CD14-positive monocyte (primary cell): Measurements from ENCODE around the gene SUPT5H. TPM values are rescaled to one million over a fixed set of nuclear protein-coding genes. Genes with fewer than 3 reads are reported as not detected.

Experiments used
- DNase-seq, 3 donors: peaks; one replicate each; pipeline ENCODE4 v3.0.0-alpha.2; 2011 to 2022
- H2AFZ ChIP-seq: 2 replicates; pipeline ENCODE4 v1.6.0; 2012; ENCODE audit warnings: mild to moderate bottlenecking, low read depth, low read length, inconsistent platforms; ENCODE audit not compliant: insufficient read depth, poor library complexity, severe bottlenecking
- H3K27ac ChIP-seq, 2 donors: 1 replicate in 1 of 2; 2 replicates in 1 of 2; pipeline ENCODE4 v1.5.1; 2012 to 2013; ENCODE audit warnings: low read length in 2 of 2, control low read depth in 1 of 2, inconsistent platforms in 1 of 2, low read depth in 1 of 2, mild to moderate bottlenecking in 1 of 2
- H3K27me3 ChIP-seq, 2 donors: one replicate each; pipeline versions ENCODE4 v1.6.0 to v1.6.1; 2011 to 2013; ENCODE audit warnings: low read length in 2 of 2; ENCODE audit not compliant: control insufficient read depth in 2 of 2, insufficient read depth in 2 of 2
- H3K36me3 ChIP-seq, 2 donors: replicated peaks in 1 of 2; 1 replicate in 1 of 2; 2 replicates in 1 of 2; pipeline versions ENCODE4 v1.5.1 to v1.6.1; 2012 to 2013; ENCODE audit warnings: low read length in 2 of 2, control low read depth in 1 of 2, inconsistent platforms in 1 of 2, mild to moderate bottlenecking in 1 of 2; ENCODE audit not compliant: insufficient read depth in 2 of 2, control insufficient read depth in 1 of 2
- H3K4me1 ChIP-seq, 2 donors: 1 replicate in 1 of 2; 2 replicates in 1 of 2; pipeline versions ENCODE4 v1.5.1 to v1.6.1; 2012 to 2013; ENCODE audit warnings: low read length in 2 of 2, control low read depth in 1 of 2, inconsistent platforms in 1 of 2, mild to moderate bottlenecking in 1 of 2, moderate library complexity in 1 of 2; ENCODE audit not compliant: insufficient read depth in 2 of 2, control insufficient read depth in 1 of 2
- H3K4me2 ChIP-seq: replicated peaks from 2 replicates; pipeline ENCODE3; 2012; ENCODE audit warnings: low read length, moderate library complexity, mild to moderate bottlenecking; ENCODE audit not compliant: poor library complexity, severe bottlenecking; ENCODE audit errors: extremely low read depth
- H3K4me3 ChIP-seq, 3 experiments: fragments of 200-600 bp in 1 of 3; sonication (generic) in 1 of 3; replicated peaks in 1 of 3; 1 replicate in 2 of 3; 2 replicates in 1 of 3; pipeline ENCODE4 v1.5.1; 2011 to 2013; ENCODE audit warnings: low read length in 3 of 3, mild to moderate bottlenecking in 3 of 3, control low read depth in 2 of 3, low read depth in 2 of 3, inconsistent platforms in 1 of 3, moderate library complexity in 1 of 3
- H3K79me2 ChIP-seq: 2 replicates; pipeline ENCODE4 v1.6.0; 2012; ENCODE audit warnings: mild to moderate bottlenecking, control low read depth, inconsistent platforms, low read length, moderate library complexity; ENCODE audit not compliant: insufficient read depth
- H3K9ac ChIP-seq: 2 replicates; pipeline ENCODE4 v1.6.0; 2017; ENCODE audit warnings: low read length, mild to moderate bottlenecking; ENCODE audit not compliant: insufficient read depth, poor library complexity, severe bottlenecking
- H3K9me3 ChIP-seq, 2 donors: replicated peaks in 1 of 2; 1 replicate in 1 of 2; 2 replicates in 1 of 2; pipeline versions ENCODE4 v1.5.1 to v1.6.1; 2012 to 2013; ENCODE audit warnings: low read length in 2 of 2, control low read depth in 1 of 2; ENCODE audit not compliant: control insufficient read depth in 1 of 2, insufficient read depth in 1 of 2
- H4K20me1 ChIP-seq: 2 replicates; pipeline ENCODE4 v1.6.0; 2012; ENCODE audit warnings: mild to moderate bottlenecking, low read length, control low read depth, moderate library complexity; ENCODE audit not compliant: insufficient read depth
- H3K27ac Mint-ChIP-seq, 7 donors: one replicate each; pipeline ENCODE4 v1.8.0; 2020; ENCODE audit warnings: mild to moderate bottlenecking in 7 of 7, mixed read lengths in 7 of 7, moderate library complexity in 6 of 7, inconsistent platforms in 2 of 7
- H3K27me3 Mint-ChIP-seq, 3 donors: one replicate each; pipeline ENCODE4 v1.8.0; 2021 to 2022; ENCODE audit warnings: low read depth in 3 of 3, mild to moderate bottlenecking in 3 of 3, mixed read lengths in 3 of 3, moderate library complexity in 3 of 3, inconsistent platforms in 1 of 3
- H3K36me3 Mint-ChIP-seq, 2 donors: one replicate each; pipeline ENCODE4 v1.8.0; 2020; ENCODE audit warnings: mixed read lengths in 2 of 2, inconsistent platforms in 1 of 2, mild to moderate bottlenecking in 1 of 2
- H3K4me1 Mint-ChIP-seq: one replicate; pipeline ENCODE4 v1.8.0; 2020; ENCODE audit warnings: mild to moderate bottlenecking, mixed read lengths
- H3K4me3 Mint-ChIP-seq, 2 donors: one replicate each; pipeline ENCODE4 v1.8.0; 2020; ENCODE audit warnings: mild to moderate bottlenecking in 2 of 2, mixed read lengths in 2 of 2, moderate library complexity in 1 of 2
- H3K9me3 Mint-ChIP-seq, 7 donors: one replicate each; pipeline ENCODE4 v1.8.0; 2020 to 2022; ENCODE audit warnings: mixed read lengths in 7 of 7, mild to moderate bottlenecking in 6 of 7, moderate library complexity in 6 of 7, inconsistent platforms in 2 of 7
- WGBS: methylation state at CpG from one replicate; pipeline ENCODE4 v1.1.5; 2013; ENCODE audit warnings: missing lambda C conversion rate; ENCODE audit not compliant: insufficient coverage; 5-methylcytosine and 5-hydroxymethylcytosine counted together
- intact Hi-C, 2 donors: fragments of 100-400 bp; cut with micrococcal nuclease; formaldehyde crosslinking; loops; one replicate each; pipeline versions ENCODE4 v1.15.0 to v1.15.1; 2023
- polyA plus RNA-seq, 3 donors: library from polyadenylated mRNA; depleted of rRNA in 1 of 3; unstranded in 2 of 3; stranded (reverse) in 1 of 3; fragments of 300-500 nt in 2 of 3; fragments of >200 nt in 1 of 3; fragmentation: Illumina TruSeq in 2 of 3; gene quantifications; 1 replicate in 2 of 3; 2 replicates in 1 of 3; pipeline ENCODE4 v1.2.3, GENCODE V29; 2012 to 2021
- TF ChIP-seq, protein P1 (sequence below): fragments of 200-600 bp; IDR thresholded peaks from one replicate; pipeline ENCODE4 v1.8.0; 2022; ENCODE audit warnings: antibody characterized with exemption, mild to moderate bottlenecking

The SUPT5H gene
- polyA plus RNA-seq, 3 donors = 43.6 to 83.2 (median 50.7) TPM

DNA sequence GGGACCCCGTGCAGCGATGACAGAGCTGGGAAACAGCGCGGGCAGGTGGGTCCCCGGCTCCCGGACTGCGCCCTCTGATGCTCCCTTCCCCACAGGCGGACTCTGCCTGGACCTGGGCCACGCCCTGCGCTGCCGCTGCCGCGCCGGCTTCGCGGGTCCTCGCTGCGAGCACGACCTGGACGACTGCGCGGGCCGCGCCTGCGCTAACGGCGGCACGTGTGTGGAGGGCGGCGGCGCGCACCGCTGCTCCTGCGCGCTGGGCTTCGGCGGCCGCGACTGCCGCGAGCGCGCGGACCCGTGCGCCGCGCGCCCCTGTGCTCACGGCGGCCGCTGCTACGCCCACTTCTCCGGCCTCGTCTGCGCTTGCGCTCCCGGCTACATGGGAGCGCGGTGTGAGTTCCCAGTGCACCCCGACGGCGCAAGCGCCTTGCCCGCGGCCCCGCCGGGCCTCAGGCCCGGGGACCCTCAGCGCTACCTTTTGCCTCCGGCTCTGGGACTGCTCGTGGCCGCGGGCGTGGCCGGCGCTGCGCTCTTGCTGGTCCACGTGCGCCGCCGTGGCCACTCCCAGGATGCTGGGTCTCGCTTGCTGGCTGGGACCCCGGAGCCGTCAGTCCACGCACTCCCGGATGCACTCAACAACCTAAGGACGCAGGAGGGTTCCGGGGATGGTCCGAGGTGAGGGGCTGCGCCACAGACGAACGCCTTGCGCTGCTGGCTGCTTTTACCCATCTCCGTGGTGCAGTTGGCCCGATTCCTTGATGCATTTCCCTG is 61.7 kb downstream of the SUPT5H start:
- H3K36me3 Mint-ChIP-seq = peaks cover 0 to 5% of the 10 kb centered on the region in 2 donors
- peaks cover 17 to 52% of the 10 kb centered on the region in 2 donors for H3K27me3 ChIP-seq
- H3K9me3 ChIP-seq = no peaks in the 10 kb centered on the region
- peak overlapping the region in 1 of 3 experiments; percentile 59 for H3K4me3 ChIP-seq
- H3K79me2 ChIP-seq = no peaks in the 10 kb centered on the region
- no peak overlapping the region for H3K9ac ChIP-seq
- TF ChIP-seq, protein P1, sequence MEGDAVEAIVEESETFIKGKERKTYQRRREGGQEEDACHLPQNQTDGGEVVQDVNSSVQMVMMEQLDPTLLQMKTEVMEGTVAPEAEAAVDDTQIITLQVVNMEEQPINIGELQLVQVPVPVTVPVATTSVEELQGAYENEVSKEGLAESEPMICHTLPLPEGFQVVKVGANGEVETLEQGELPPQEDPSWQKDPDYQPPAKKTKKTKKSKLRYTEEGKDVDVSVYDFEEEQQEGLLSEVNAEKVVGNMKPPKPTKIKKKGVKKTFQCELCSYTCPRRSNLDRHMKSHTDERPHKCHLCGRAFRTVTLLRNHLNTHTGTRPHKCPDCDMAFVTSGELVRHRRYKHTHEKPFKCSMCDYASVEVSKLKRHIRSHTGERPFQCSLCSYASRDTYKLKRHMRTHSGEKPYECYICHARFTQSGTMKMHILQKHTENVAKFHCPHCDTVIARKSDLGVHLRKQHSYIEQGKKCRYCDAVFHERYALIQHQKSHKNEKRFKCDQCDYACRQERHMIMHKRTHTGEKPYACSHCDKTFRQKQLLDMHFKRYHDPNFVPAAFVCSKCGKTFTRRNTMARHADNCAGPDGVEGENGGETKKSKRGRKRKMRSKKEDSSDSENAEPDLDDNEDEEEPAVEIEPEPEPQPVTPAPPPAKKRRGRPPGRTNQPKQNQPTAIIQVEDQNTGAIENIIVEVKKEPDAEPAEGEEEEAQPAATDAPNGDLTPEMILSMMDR = no peak
- no peak overlapping the region for H3K27ac ChIP-seq
- peak overlapping the region; percentile 41 for H3K4me2 ChIP-seq
- intact Hi-C loops = no loop called here
- peak overlapping the region; percentile 61 for H2AFZ ChIP-seq
- H3K4me1 ChIP-seq = peaks cover 7 to 15% of the 10 kb centered on the region in 2 donors
- H3K4me1 Mint-ChIP-seq = peaks cover 11% of the 10 kb centered on the region
- no peaks in the 10 kb centered on the region for H4K20me1 ChIP-seq
- peaks cover 46 to 78% (median 63%) of the 10 kb centered on the region in 3 donors for H3K27me3 Mint-ChIP-seq
- peak in 1 of 3 donors; percentile 3 for DNase-seq
- H3K36me3 ChIP-seq = no peaks in the 10 kb centered on the region
- no peak overlapping the region for H3K27ac Mint-ChIP-seq
- H3K9me3 Mint-ChIP-seq = peaks cover 0 to 21% (median 14%) of the 10 kb centered on the region in 7 donors
- peak overlapping the region; percentile 51 to 82 for H3K4me3 Mint-ChIP-seq
- 6% methylated on average over 96 of the region's 96 CpGs for WGBS

DNA sequence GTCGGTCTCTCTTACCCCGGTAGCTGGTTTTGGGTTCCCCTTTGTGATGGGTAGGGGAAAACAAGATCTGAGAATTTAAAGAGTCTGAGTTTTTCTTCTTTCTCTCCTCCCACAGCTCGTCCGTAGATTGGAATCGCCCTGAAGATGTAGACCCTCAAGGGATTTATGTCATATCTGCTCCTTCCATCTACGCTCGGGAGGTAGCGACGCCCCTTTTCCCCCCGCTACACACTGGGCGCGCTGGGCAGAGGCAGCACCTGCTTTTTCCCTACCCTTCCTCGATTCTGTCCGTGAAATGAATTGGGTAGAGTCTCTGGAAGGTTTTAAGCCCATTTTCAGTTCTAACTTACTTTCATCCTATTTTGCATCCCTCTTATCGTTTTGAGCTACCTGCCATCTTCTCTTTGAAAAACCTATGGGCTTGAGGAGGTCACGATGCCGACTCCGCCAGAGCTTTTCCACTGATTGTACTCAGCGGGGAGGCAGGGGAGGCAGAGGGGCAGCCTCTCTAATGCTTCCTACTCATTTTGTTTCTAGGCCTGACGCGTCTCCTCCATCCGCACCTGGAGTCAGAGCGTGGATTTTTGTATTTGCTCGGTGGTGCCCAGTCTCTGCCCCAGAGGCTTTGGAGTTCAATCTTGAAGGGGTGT is 62.5 kb downstream of the SUPT5H start:
- peak overlapping the region; percentile 51 to 82 for H3K4me3 Mint-ChIP-seq
- peaks cover 0 to under 1% of the 10 kb centered on the region in 2 donors for H3K9me3 ChIP-seq
- H3K4me2 ChIP-seq = peak overlapping the region; percentile 41
- no peak overlapping the region for H3K27ac ChIP-seq
- no peak for DNase-seq
- no peak overlapping the region for H3K27ac Mint-ChIP-seq
- H3K4me1 ChIP-seq = peaks cover 7 to 10% of the 10 kb centered on the region in 2 donors
- H3K36me3 ChIP-seq = no peaks in the 10 kb centered on the region
- H3K79me2 ChIP-seq = no peaks in the 10 kb centered on the region
- 69% methylated on average over 11 of the region's 24 CpGs for WGBS
- H3K9me3 Mint-ChIP-seq = peaks cover 0 to 23% (median 14%) of the 10 kb centered on the region in 7 donors
- H3K27me3 ChIP-seq = peaks cover 17 to 53% of the 10 kb centered on the region in 2 donors
- H3K9ac ChIP-seq = no peak overlapping the region
- H3K36me3 Mint-ChIP-seq = peaks cover 0 to 5% of the 10 kb centered on the region in 2 donors
- peaks cover 53 to 82% (median 70%) of the 10 kb centered on the region in 3 donors for H3K27me3 Mint-ChIP-seq
- peak overlapping the region in 1 of 3 experiments; percentile 59 for H3K4me3 ChIP-seq
- H3K4me1 Mint-ChIP-seq = peaks cover 11% of the 10 kb centered on the region
- peak overlapping the region; percentile 61 for H2AFZ ChIP-seq
- intact Hi-C loops = no loop called here
- TF ChIP-seq, protein P1 = no peak
- H4K20me1 ChIP-seq = no peaks in the 10 kb centered on the region
